ENCODE measurements around the gene SNCB. TPM values are rescaled to one million over a fixed set of nuclear protein-coding genes. Genes with fewer than 3 reads are reported as not detected.
A peak's percentile ranks its signal among the peaks of the same experiment; 100 is the strongest.

SNCB gene
- total RNA-seq, result 1 to 10 TPM in 1 of 4 donors, under 1 TPM in 2, not detected in 1; 0.74 to 3.2 (median 0.88) TPM
- 2.3 TPM for polyA plus RNA-seq
- long read RNA-seq, donor 1, partial matches to known transcripts, result 0 of 3 reads
- long read RNA-seq, donor 1, other reads (novel, unspliced or antisense), result 0 of 3 reads
- long read RNA-seq, donor 2, partial matches to known transcripts, result 0 of 3 reads
- long read RNA-seq, donor 2, other reads (novel, unspliced or antisense), result 0 of 3 reads
- long read RNA-seq, donor 3, partial matches to known transcripts, result 0 of 1 reads
- long read RNA-seq, donor 3, other reads (novel, unspliced or antisense), result 0 of 1 reads
- long read RNA-seq, donor 4, partial matches to known transcripts, result 0 of 3 reads
- long read RNA-seq, donor 4, other reads (novel, unspliced or antisense), result 0 of 3 reads

GRCh38 chr5:176629853-176630680 lies at the start of gene SNCB, which contains the start of gene EIF4E1B:
TSS of gene SNCB (minus strand) at chr5:176630534. CDS start at chr5:176629654, 880 bp downstream.
TSS of gene EIF4E1B (plus strand) at chr5:176630675. CDS start at chr5:176642788, 12,113 bp downstream.
- Histone ChIP-seq H3K27me3 (ENCODE audit: control insufficient read depth, insufficient read depth) (no peaks in the 10 kb centered on the region), H3K9me3 (ENCODE audit: control insufficient read depth, low read length) (no peaks in the 10 kb centered on the region), H3K4me1 (ENCODE audit: control insufficient read depth, insufficient read depth, low read length) (no peaks in the 10 kb centered on the region), H3K27ac (ENCODE audit: low read length) (no peak within 1 kb of the TSS), H3K4me3 (ENCODE audit: low read length) (peak within 1 kb of the TSS; percentile 33)
- intact Hi-C loops (cut with DNase I), result loop anchor here in 1 of 4 donors (10.0 kb wide), 1 partner anchor 55 kb away; no protein-coding TSS in a partner anchor
- ATAC-seq (peak; percentile 83), DNase-seq (peak in 2 of 3 donors; percentile 73 to 76)
- WGBS, result under 1% methylated on average over 94 of the region's 94 CpGs

GRCh38 chr5:176679365-176680225 lies 49.3 kb upstream of the SNCB start:
- 20% methylated on average over 31 of the region's 31 CpGs for WGBS
- peak; percentile 28 to 52 for ATAC-seq
- Histone ChIP-seq H3K9me3 (ENCODE audit: control insufficient read depth, low read length) (no peaks in the 10 kb centered on the region), H3K27me3 (ENCODE audit: control insufficient read depth, insufficient read depth) (no peaks in the 10 kb centered on the region), H3K4me1 (ENCODE audit: control insufficient read depth, insufficient read depth, low read length) (peaks cover 20% of the 10 kb centered on the region), H3K27ac (ENCODE audit: low read length) (no peak overlapping the region), H3K4me3 (ENCODE audit: low read length) (no peak overlapping the region)
- intact Hi-C loops (cut with DNase I), result no loop called here
- peak; percentile 57 to 77 (median 76) for DNase-seq

- peak in 1 of 3 donors; percentile 64 for DNase-seq
- H3K9me3 ChIP-seq (ENCODE audit: control insufficient read depth, low read length), result no peaks in the 10 kb centered on the region
- WGBS, result 48% methylated on average over 5 of the region's 5 CpGs
- intact Hi-C loops (cut with DNase I), result no loop called here
- ATAC-seq, result no peak
- no peak overlapping the region for H3K27ac ChIP-seq (ENCODE audit: low read length)
- peaks cover 20% of the 10 kb centered on the region for H3K4me1 ChIP-seq (ENCODE audit: control insufficient read depth, insufficient read depth, low read length)
- no peaks in the 10 kb centered on the region for H3K27me3 ChIP-seq (ENCODE audit: control insufficient read depth, insufficient read depth)
- H3K4me3 ChIP-seq (ENCODE audit: low read length), result no peak overlapping the region
These were observed 48.2 kb upstream of the SNCB start for GRCh38 chr5:176678584-176678983.

- peak; percentile 72 to 83 (median 79) for DNase-seq
These were observed 47.0 kb upstream of the SNCB start for GRCh38 chr5:176677209-176677939.

GRCh38 chr5:176676361-176676824 lies 46.1 kb upstream of the SNCB start:
- 49% methylated on average over 10 of the region's 10 CpGs for WGBS
- Histone ChIP-seq H3K9me3 (ENCODE audit: control insufficient read depth, low read length) (no peaks in the 10 kb centered on the region), H3K27ac (ENCODE audit: low read length) (no peak overlapping the region), H3K4me3 (ENCODE audit: low read length) (no peak overlapping the region), H3K4me1 (ENCODE audit: control insufficient read depth, insufficient read depth, low read length) (peaks cover 20% of the 10 kb centered on the region), H3K27me3 (ENCODE audit: control insufficient read depth, insufficient read depth) (no peaks in the 10 kb centered on the region)
- DNase-seq (peak in 2 of 3 donors; percentile 66 to 76), ATAC-seq (peak in 1 of 2 donors; percentile 66)
- intact Hi-C loops (cut with DNase I), result no loop called here

More at GRCh38 chr5:176677209-176677939, 47.0 kb upstream of the SNCB start:
- Histone ChIP-seq H3K4me1 (ENCODE audit: control insufficient read depth, insufficient read depth, low read length) (peaks cover 20% of the 10 kb centered on the region), H3K27me3 (ENCODE audit: control insufficient read depth, insufficient read depth) (no peaks in the 10 kb centered on the region), H3K27ac (ENCODE audit: low read length) (no peak overlapping the region), H3K9me3 (ENCODE audit: control insufficient read depth, low read length) (no peaks in the 10 kb centered on the region), H3K4me3 (ENCODE audit: low read length) (no peak overlapping the region)
- intact Hi-C loops (cut with DNase I), result no loop called here
- peak; percentile 78 to 79 for ATAC-seq
- WGBS, result 42% methylated on average over 12 of the region's 12 CpGs

- peak in 1 of 3 donors; percentile 68 for DNase-seq
- no peaks in the 10 kb centered on the region for H3K9me3 ChIP-seq (ENCODE audit: control insufficient read depth, low read length)
- H3K4me3 ChIP-seq (ENCODE audit: low read length), result no peak overlapping the region
- ATAC-seq, result no peak
- WGBS, result 62% methylated on average over 19 of the region's 19 CpGs
- H3K27ac ChIP-seq (ENCODE audit: low read length), result no peak overlapping the region
- H3K4me1 ChIP-seq (ENCODE audit: control insufficient read depth, insufficient read depth, low read length), result peaks cover 20% of the 10 kb centered on the region
- no peaks in the 10 kb centered on the region for H3K27me3 ChIP-seq (ENCODE audit: control insufficient read depth, insufficient read depth)
- intact Hi-C loops (cut with DNase I), result no loop called here
These were observed 45.5 kb upstream of the SNCB start for GRCh38 chr5:176675676-176676360.

- intact Hi-C loops (cut with DNase I), result no loop called here
- Histone ChIP-seq H3K27me3 (ENCODE audit: control insufficient read depth, insufficient read depth) (no peaks in the 10 kb centered on the region), H3K4me1 (ENCODE audit: control insufficient read depth, insufficient read depth, low read length) (peaks cover 20% of the 10 kb centered on the region), H3K4me3 (ENCODE audit: low read length) (no peak overlapping the region), H3K27ac (ENCODE audit: low read length) (no peak overlapping the region), H3K9me3 (ENCODE audit: control insufficient read depth, low read length) (no peaks in the 10 kb centered on the region)
- DNase-seq (no peak), ATAC-seq (no peak)
- WGBS, result 89% methylated on average over 17 of the region's 17 CpGs
These were observed 44.5 kb upstream of the SNCB start for GRCh38 chr5:176674799-176675198.

GRCh38 chr5:176673651-176674583 lies 43.6 kb upstream of the SNCB start:
- ATAC-seq, result no peak
- DNase-seq, result peak in 1 of 3 donors; percentile 22
- intact Hi-C loops (cut with DNase I), result no loop called here
- Histone ChIP-seq H3K27ac (ENCODE audit: low read length) (no peak overlapping the region), H3K9me3 (ENCODE audit: control insufficient read depth, low read length) (no peaks in the 10 kb centered on the region), H3K27me3 (ENCODE audit: control insufficient read depth, insufficient read depth) (no peaks in the 10 kb centered on the region), H3K4me1 (ENCODE audit: control insufficient read depth, insufficient read depth, low read length) (peaks cover 18% of the 10 kb centered on the region), H3K4me3 (ENCODE audit: low read length) (no peak overlapping the region)
- WGBS, result 84% methylated on average over 18 of the region's 18 CpGs

Data from right cardiac atrium (tissue), 5 donors.